NT2/D1 (cell line): ENCODE results near the gene KLHL3.

ENCODE experiments used
- DNase-seq: peaks from one replicate; pipeline ENCODE4 v3.0.0-alpha.2; 2011; ENCODE audit warnings: low read depth, low spot score
- H3K27me3 ChIP-seq: 2 replicates; pipeline ENCODE4 v1.6.0; 2011; ENCODE audit warnings: mild to moderate bottlenecking; ENCODE audit not compliant: insufficient read length, insufficient read depth
- H3K36me3 ChIP-seq: 2 replicates; pipeline ENCODE4 v1.6.1; 2011; ENCODE audit warnings: mild to moderate bottlenecking, low read length, mixed read lengths; ENCODE audit not compliant: insufficient read depth, insufficient read length
- H3K4me1 ChIP-seq: 2 replicates; pipeline ENCODE4 v1.5.1; 2011; ENCODE audit not compliant: insufficient read depth, insufficient read length
- H3K4me3 ChIP-seq: 2 replicates; pipeline ENCODE4 v1.5.1; 2011; ENCODE audit warnings: low read depth; ENCODE audit not compliant: insufficient read length
- H3K9ac ChIP-seq: 2 replicates; pipeline ENCODE4 v1.6.0; 2011; ENCODE audit warnings: low read depth; ENCODE audit not compliant: insufficient read length
- H3K9me3 ChIP-seq: 2 replicates; pipeline ENCODE4 v1.5.1; 2011; ENCODE audit warnings: mild to moderate bottlenecking, low read length; ENCODE audit not compliant: insufficient read depth
- SUZ12 ChIP-seq: IDR thresholded peaks from 2 replicates; pipeline ENCODE4 v1.6.1; 2011; ENCODE audit not compliant: insufficient read length, insufficient read depth; ENCODE audit errors: extremely low read depth
- YY1 ChIP-seq: IDR thresholded peaks from 2 replicates; pipeline ENCODE4 v1.6.1; 2011; ENCODE audit not compliant: insufficient read length, insufficient read depth
- ZNF274 ChIP-seq: IDR thresholded peaks from 2 replicates; pipeline ENCODE4 v1.6.1; 2011; ENCODE audit warnings: mild to moderate bottlenecking, low read depth, low read length

Gene KLHL3

DNA sequence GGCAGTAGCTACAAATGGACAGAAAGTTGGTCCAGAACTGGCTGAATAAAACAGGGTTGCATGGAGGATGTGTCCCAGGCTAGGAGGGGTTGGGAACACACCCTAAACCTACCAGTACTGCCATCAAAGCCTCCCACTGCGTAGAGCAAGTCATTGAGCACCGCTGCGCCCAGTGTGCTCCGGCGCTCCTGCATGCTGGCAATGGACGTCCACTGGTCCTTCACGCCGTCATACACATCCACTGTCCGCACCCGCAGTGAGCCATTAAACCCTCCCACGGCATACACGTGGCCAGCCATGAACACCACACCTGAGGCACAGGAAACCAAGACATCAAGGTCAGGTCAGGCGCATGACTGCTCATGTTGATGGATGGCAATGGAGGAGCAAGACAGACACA lies 97.0 kb downstream of the KLHL3 start:
- H3K4me3 ChIP-seq: no peak overlapping the region
- no peak for DNase-seq
- H3K9ac ChIP-seq: no peak overlapping the region
- H3K4me1 ChIP-seq: no peaks in the 10 kb centered on the region
- H3K9me3 ChIP-seq: peaks cover 15% of the 10 kb centered on the region
- TF ChIP-seq SUZ12 (no peak), ZNF274 (no peak), YY1 (no peak)
- no peaks in the 10 kb centered on the region for H3K27me3 ChIP-seq
- peaks cover 5% of the 10 kb centered on the region for H3K36me3 ChIP-seq

DNA sequence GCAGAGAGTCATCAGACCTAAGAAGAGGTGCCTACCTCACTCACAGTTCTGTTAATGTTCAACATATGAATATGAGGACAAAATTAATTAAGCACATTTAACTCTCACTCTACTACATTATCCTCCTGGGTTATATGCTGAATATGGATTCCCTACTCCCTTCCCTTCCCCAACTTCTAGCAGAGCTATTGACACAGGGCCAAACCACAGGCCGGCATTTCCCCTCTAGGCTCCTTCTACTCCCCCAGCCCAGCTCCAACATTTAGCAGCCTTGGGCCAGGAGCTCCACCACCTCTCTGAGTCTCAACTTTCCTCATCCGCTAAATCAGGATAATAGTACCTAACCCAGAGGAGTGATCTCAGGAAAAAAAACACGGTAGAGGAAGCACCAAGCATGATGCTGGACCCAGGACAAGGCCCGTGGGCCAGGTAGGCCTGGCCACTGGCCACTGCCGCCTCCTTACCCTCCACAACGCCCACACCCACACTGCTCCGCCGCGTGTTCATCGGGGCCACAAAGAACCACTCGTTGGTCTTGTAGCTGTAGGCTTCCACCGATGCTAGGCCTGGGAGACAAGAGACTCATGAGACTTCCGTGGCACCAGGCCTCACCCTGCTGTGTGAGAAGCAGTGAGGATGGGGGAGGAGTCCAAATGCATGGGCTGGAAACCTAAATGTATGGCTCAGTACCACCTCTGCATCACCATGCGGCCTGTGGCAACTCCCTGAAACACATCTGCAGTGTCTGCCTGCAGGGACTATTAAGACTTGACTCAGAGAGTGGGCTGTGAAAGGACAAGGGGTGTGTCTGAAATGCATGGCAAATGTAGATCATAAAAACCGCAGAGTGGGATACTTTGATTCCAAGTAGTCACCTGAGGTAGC lies 98.8 kb downstream of the KLHL3 start:
- DNase-seq: no peak
- peaks cover 5% of the 10 kb centered on the region for H3K36me3 ChIP-seq
- no peaks in the 10 kb centered on the region for H3K4me1 ChIP-seq
- no peaks in the 10 kb centered on the region for H3K27me3 ChIP-seq
- H3K9me3 ChIP-seq: peaks cover 15% of the 10 kb centered on the region
- H3K9ac ChIP-seq: no peak overlapping the region
- no peak overlapping the region for H3K4me3 ChIP-seq
- TF ChIP-seq YY1 (no peak), ZNF274 (no peak), SUZ12 (no peak)

DNA sequence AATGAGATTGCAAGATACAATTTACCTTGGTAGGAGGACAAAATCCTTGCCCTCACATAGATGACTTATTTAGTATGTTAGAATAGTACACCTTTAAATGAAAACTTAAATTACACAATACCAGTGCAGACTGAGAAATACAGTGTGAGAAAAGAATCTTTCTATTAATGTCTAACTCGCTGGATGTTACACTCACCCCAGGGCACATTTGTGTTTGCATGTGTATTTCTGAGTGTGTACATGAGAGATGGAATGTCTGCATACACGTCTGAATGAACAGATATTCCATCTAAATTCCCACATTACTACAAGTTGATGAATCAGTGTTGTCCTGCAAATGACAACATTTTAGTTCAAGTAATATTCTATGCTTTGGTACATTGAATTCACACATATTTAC lies 99.8 kb downstream of the KLHL3 start:
- H3K9ac ChIP-seq: no peak overlapping the region
- TF ChIP-seq YY1: no peak
- no peak for TF ChIP-seq ZNF274
- TF ChIP-seq SUZ12: no peak
- no peaks in the 10 kb centered on the region for H3K4me1 ChIP-seq
- peaks cover 15% of the 10 kb centered on the region for H3K9me3 ChIP-seq
- no peaks in the 10 kb centered on the region for H3K27me3 ChIP-seq
- peaks cover 5% of the 10 kb centered on the region for H3K36me3 ChIP-seq
- DNase-seq: no peak
- H3K4me3 ChIP-seq: no peak overlapping the region

DNA sequence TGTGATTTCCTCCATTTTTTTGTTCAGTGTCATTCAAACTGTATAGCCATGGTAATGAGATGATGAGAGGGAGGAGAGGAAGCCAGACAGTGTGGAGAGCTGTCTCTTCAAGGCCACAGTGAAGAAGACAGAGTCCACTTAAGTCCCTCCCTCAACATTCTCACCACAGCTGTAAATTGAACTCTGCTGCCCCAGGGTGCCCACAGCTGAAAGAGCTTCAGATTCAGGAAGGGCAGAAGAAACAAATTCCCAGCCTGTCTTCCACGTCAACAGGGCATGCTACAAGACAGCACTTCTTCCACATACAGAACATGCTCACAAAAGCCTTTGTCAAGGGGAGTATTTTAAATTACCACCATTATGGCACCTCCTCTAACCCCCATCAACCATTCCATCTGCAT lies 100.4 kb downstream of the KLHL3 start:
- Histone ChIP-seq H3K27me3 (no peaks in the 10 kb centered on the region), H3K4me3 (no peak overlapping the region), H3K9me3 (peaks cover 15% of the 10 kb centered on the region), H3K4me1 (no peaks in the 10 kb centered on the region), H3K9ac (no peak overlapping the region), H3K36me3 (peaks cover 5% of the 10 kb centered on the region)
- no peak for TF ChIP-seq ZNF274
- no peak for TF ChIP-seq YY1
- TF ChIP-seq SUZ12: no peak
- DNase-seq: no peak

DNA sequence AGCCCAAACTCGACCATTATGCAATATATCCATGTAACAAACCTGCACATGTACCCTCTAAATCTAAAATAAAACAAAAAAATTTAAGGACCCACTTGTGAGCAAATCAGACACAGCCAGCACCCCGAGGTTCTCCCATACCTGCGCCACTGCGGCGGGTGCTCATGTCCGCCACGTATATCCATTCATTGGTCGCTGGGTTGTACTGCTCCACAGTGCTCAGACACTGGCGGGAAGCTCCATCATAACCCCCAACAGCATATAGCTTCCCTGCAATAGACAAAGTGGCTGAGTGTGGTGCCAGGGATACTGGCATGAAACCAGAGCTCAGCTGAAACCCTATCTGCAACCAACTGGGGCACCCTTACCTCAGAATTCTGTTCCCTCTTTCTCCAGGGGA lies 102.0 kb downstream of the KLHL3 start:
- no peak for DNase-seq
- TF ChIP-seq YY1 (no peak), ZNF274 (no peak), SUZ12 (no peak)
- H3K9me3 ChIP-seq: peaks cover 15% of the 10 kb centered on the region
- H3K27me3 ChIP-seq: no peaks in the 10 kb centered on the region
- H3K4me3 ChIP-seq: no peak overlapping the region
- no peaks in the 10 kb centered on the region for H3K4me1 ChIP-seq
- no peak overlapping the region for H3K9ac ChIP-seq
- peaks cover 5% of the 10 kb centered on the region for H3K36me3 ChIP-seq

DNA sequence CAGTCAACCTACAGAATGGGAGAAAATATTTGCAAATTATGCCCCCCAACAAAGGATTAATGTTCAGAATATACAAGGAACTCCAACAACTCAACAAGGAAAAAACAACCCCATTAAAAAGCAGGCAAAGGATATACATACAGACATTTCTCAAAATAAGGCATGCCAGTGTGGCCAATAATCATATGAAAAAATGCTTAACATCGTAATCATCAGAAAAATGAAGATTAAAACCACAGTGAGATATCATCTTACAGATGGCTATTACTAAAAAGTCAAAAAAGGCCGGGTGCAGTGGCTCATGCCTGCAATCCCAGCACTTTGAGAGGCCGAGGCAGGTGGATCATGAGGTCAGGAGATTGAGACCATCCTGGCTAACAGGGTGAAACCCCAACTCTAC lies 103.2 kb downstream of the KLHL3 start:
- TF ChIP-seq ZNF274 (no peak), YY1 (no peak), SUZ12 (no peak)
- peaks cover 5% of the 10 kb centered on the region for H3K36me3 ChIP-seq
- peaks cover 7% of the 10 kb centered on the region for H3K9me3 ChIP-seq
- DNase-seq: no peak
- no peaks in the 10 kb centered on the region for H3K4me1 ChIP-seq
- H3K27me3 ChIP-seq: no peaks in the 10 kb centered on the region
- H3K9ac ChIP-seq: no peak overlapping the region
- H3K4me3 ChIP-seq: no peak overlapping the region

DNA sequence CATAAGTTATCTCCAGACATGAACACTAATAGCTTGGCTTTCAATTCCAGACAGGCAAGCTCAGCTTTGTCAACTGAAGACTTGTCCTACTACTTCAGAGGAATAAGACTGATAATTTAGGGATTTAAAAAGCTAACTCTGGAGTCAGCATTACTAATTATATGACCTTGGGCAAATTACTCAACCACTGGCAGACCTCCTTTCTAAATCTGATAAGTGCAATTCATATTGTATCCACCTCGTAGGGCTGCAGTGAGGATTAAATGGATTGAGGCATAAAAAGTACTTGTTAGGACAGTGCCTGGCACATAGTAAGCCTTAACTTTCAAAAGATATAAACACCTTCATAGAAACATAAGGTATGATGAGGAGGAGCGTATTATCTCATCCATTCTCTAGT lies 104.4 kb downstream of the KLHL3 start:
- DNase-seq: no peak
- H3K4me1 ChIP-seq: no peaks in the 10 kb centered on the region
- no peak for TF ChIP-seq ZNF274
- TF ChIP-seq SUZ12: no peak
- no peak for TF ChIP-seq YY1
- H3K4me3 ChIP-seq: no peak overlapping the region
- no peaks in the 10 kb centered on the region for H3K36me3 ChIP-seq
- no peaks in the 10 kb centered on the region for H3K9me3 ChIP-seq
- no peak overlapping the region for H3K9ac ChIP-seq
- no peaks in the 10 kb centered on the region for H3K27me3 ChIP-seq
